GM21515 (cell line): ENCODE measurements around the gene SNAI3.

Source experiments
- ATAC-seq: cut with Tn5 transposase; IDR thresholded peaks from one replicate; pipeline ENCODE4 v1.9.1; 2021; ENCODE audit not compliant: unreplicated experiment

SNAI3 gene

GRCh38 chr16:88636488-88637265 is 49.6 kb downstream of the SNAI3 start:
- no peak for ATAC-seq

- no peak for ATAC-seq
Observed at GRCh38 chr16:88635671-88636319, 50.5 kb downstream of the SNAI3 start.

GRCh38 chr16:88634994-88635670 is 51.2 kb downstream of the SNAI3 start:
- ATAC-seq = no peak

- ATAC-seq = peak; percentile 37
Observed at GRCh38 chr16:88634141-88634993, 51.9 kb downstream of the SNAI3 start.

- peak; percentile 30 for ATAC-seq
Observed at GRCh38 chr16:88633684-88634140, 52.6 kb downstream of the SNAI3 start.

- no peak for ATAC-seq
Observed at GRCh38 chr16:88632587-88632930, 53.7 kb downstream of the SNAI3 start.

GRCh38 chr16:88631920-88632586 is 54.3 kb downstream of the SNAI3 start:
- ATAC-seq = no peak

GRCh38 chr16:88631384-88631783 is 54.9 kb downstream of the SNAI3 start:
- ATAC-seq = no peak

GRCh38 chr16:88630941-88631340 is 55.4 kb downstream of the SNAI3 start:
- no peak for ATAC-seq

- no peak for ATAC-seq
Observed at GRCh38 chr16:88630433-88630832, 55.9 kb downstream of the SNAI3 start.

GRCh38 chr16:88629835-88630234 is 56.5 kb downstream of the SNAI3 start:
- no peak for ATAC-seq

GRCh38 chr16:88628512-88628974 is 57.8 kb downstream of the SNAI3 start:
- ATAC-seq = no peak
